ENCODE results near the gene UAP1L1. TPM values are rescaled to one million over a fixed set of nuclear protein-coding genes. Genes with fewer than 3 reads are reported as not detected.

The UAP1L1 gene
- total RNA-seq, 4 donors from 2014 or later = 4.9 to 15.7 (median 6.6) TPM

- Histone ChIP-seq H3K27me3 (no peaks in the 10 kb centered on the region), H3K9me3 (no peaks in the 10 kb centered on the region), H3K4me1 (peaks cover 4 to 38% (median 12%) of the 10 kb centered on the region in 4 donors), H3K36me3 (peaks cover 0 to 19% (median 0%) of the 10 kb centered on the region in 3 donors), H3K27ac (no peak overlapping the region), H3K4me3 (peak overlapping the region in 2 of 4 donors; percentile 71 to 75)
- TF ChIP-seq CTCF (IDR thresholded peaks at IDR 0.05) (no peak), POLR2A (IDR thresholded peaks at IDR 0.05) (no peak)
- no peak for DNase-seq
These were observed 1.5 kb downstream of the UAP1L1 start for GRCh38 chr9:137078701-137079400.

- H3K36me3 ChIP-seq = peaks cover 0 to 19% (median 0%) of the 10 kb centered on the region in 3 donors
- H3K4me3 ChIP-seq = no peak overlapping the region
- no peak for DNase-seq
- no peak for TF ChIP-seq CTCF (IDR thresholded peaks at IDR 0.05)
- no peak for TF ChIP-seq POLR2A (IDR thresholded peaks at IDR 0.05)
- no peaks in the 10 kb centered on the region for H3K9me3 ChIP-seq
- H3K27ac ChIP-seq = no peak overlapping the region
- peaks cover 4 to 34% (median 10%) of the 10 kb centered on the region in 4 donors for H3K4me1 ChIP-seq
- H3K27me3 ChIP-seq = no peaks in the 10 kb centered on the region
These were observed 2.1 kb downstream of the UAP1L1 start for GRCh38 chr9:137079401-137079787.

- Histone ChIP-seq H3K4me3 (no peak overlapping the region), H3K36me3 (peaks cover 0 to 19% (median 0%) of the 10 kb centered on the region in 3 donors), H3K4me1 (peaks cover 5 to 36% (median 9%) of the 10 kb centered on the region in 4 donors), H3K9me3 (no peaks in the 10 kb centered on the region), H3K27ac (no peak overlapping the region), H3K27me3 (no peaks in the 10 kb centered on the region)
- no peak for DNase-seq
- TF ChIP-seq CTCF (IDR thresholded peaks at IDR 0.05) = no peak
- no peak for TF ChIP-seq POLR2A (IDR thresholded peaks at IDR 0.05)
These were observed 3.2 kb downstream of the UAP1L1 start for GRCh38 chr9:137080260-137081122.

- Histone ChIP-seq H3K27ac (no peak overlapping the region), H3K27me3 (no peaks in the 10 kb centered on the region), H3K4me1 (peaks cover 8 to 41% (median 15%) of the 10 kb centered on the region in 4 donors), H3K9me3 (no peaks in the 10 kb centered on the region), H3K36me3 (peaks cover 0 to 19% (median 0%) of the 10 kb centered on the region in 3 donors), H3K4me3 (no peak overlapping the region)
- TF ChIP-seq POLR2A (IDR thresholded peaks at IDR 0.05) (no peak), CTCF (IDR thresholded peaks at IDR 0.05) (no peak)
- no peak for DNase-seq
These were observed 5.1 kb downstream of the UAP1L1 start for GRCh38 chr9:137082222-137082924.

- Histone ChIP-seq H3K4me3 (no peak overlapping the region), H3K36me3 (peaks cover 0 to 19% (median 0%) of the 10 kb centered on the region in 3 donors), H3K4me1 (peaks cover 8 to 43% (median 17%) of the 10 kb centered on the region in 4 donors)
These were observed 5.6 kb downstream of the UAP1L1 start for GRCh38 chr9:137082925-137083290.

More at GRCh38 chr9:137082925-137083290, 5.6 kb downstream of the UAP1L1 start:
- DNase-seq = no peak
- TF ChIP-seq POLR2A (IDR thresholded peaks at IDR 0.05) (no peak), CTCF (IDR thresholded peaks at IDR 0.05) (no peak)
- Histone ChIP-seq H3K27ac (peak overlapping the region in 3 of 4 donors; percentile 17 to 46 (median 23)), H3K9me3 (no peaks in the 10 kb centered on the region), H3K27me3 (no peaks in the 10 kb centered on the region)
